Stimulated activated CD8-positive, alpha-beta memory T cell treated with anti-CD3 and anti-CD28 coated beads, Interleukin-12 subunit alpha, Interleukin-12 subunit beta, amount 100 ng/mL, for 4 hours (primary cell): ENCODE results near the gene CD68.

Experiments
- DNase-seq: peaks from one replicate; pipeline ENCODE4 v3.0.0-alpha.2; 2020; ENCODE audit warnings: low read depth

The CD68 gene

GRCh38 chr17:7559320-7560171 is 19.9 kb upstream of the CD68 start:
- DNase-seq: no peak

GRCh38 chr17:7560172-7561027 is 19.0 kb upstream of the CD68 start:
- no peak for DNase-seq

GRCh38 chr17:7561028-7561575 is 18.3 kb upstream of the CD68 start:
- peak; percentile 69 for DNase-seq

- peak; percentile 90 for DNase-seq
Measured at GRCh38 chr17:7561589-7562207, 17.7 kb upstream of the CD68 start, which contains the start of gene SENP3. Gene SENP3 (plus strand): TSS chr17:7561919. CDS start chr17:7563077, 1,158 bp downstream.

GRCh38 chr17:7562208-7562605 is 17.2 kb upstream of the CD68 start:
- no peak for DNase-seq

- no peak for DNase-seq
Measured at GRCh38 chr17:7563115-7563869, 16.1 kb upstream of the CD68 start.

GRCh38 chr17:7569571-7569970 is 9.9 kb upstream of the CD68 start:
- no peak for DNase-seq

GRCh38 chr17:7570351-7570750 is 9.1 kb upstream of the CD68 start:
- no peak for DNase-seq

- no peak for DNase-seq
Measured at GRCh38 chr17:7572338-7572587, 7.2 kb upstream of the CD68 start.

GRCh38 chr17:7572588-7573323 is 6.7 kb upstream of the CD68 start:
- DNase-seq: peak; percentile 100

GRCh38 chr17:7573324-7574080 is 5.9 kb upstream of the CD68 start:
- DNase-seq: peak; percentile 84

GRCh38 chr17:7574176-7574953 is 5.1 kb upstream of the CD68 start:
- DNase-seq: no peak

GRCh38 chr17:7575481-7575883 is 4.0 kb upstream of the CD68 start:
- no peak for DNase-seq

GRCh38 chr17:7575959-7576358 is 3.5 kb upstream of the CD68 start:
- DNase-seq: no peak

GRCh38 chr17:7576432-7576937 is 3.0 kb upstream of the CD68 start:
- no peak for DNase-seq

GRCh38 chr17:7577327-7578199 is 1.9 kb upstream of the CD68 start:
- no peak for DNase-seq

- no peak for DNase-seq
Measured at GRCh38 chr17:7579834-7580603, 581 bp downstream of the CD68 start.
